Measurements from ENCODE around the gene JARID2. TPM values are rescaled to one million over a fixed set of nuclear protein-coding genes. Genes with fewer than 3 reads are reported as not detected.

Gene JARID2
- total and polyA plus RNA-seq, 9 of the 15 experiments (the other 6 are each of a cell fraction or from before 2014, with no cell fraction given): 5.0 to 29.0 (median 15.6) TPM

- TF ChIP-seq PATZ1 (CRISPR knock-in tag; IDR thresholded peaks at IDR 0.05; ENCODE audit: borderline replicate concordance): no peak
- no peak for TF ChIP-seq ZNF311 (CRISPR knock-in tag; IDR thresholded peaks at IDR 0.05)
- no peak for TF ChIP-seq BCLAF1 (IDR thresholded peaks at IDR 0.05; ENCODE audit: borderline replicate concordance in 1 of 2, control insufficient read depth in 1 of 2, low read depth in 2 of 2, low read length in 1 of 2)
- no peak for TF ChIP-seq TAF7 (tag; IDR thresholded peaks at IDR 0.05)
- no peak for TF ChIP-seq RUNX1 (IDR thresholded peaks at IDR 0.05; ENCODE audit: low read depth)
- TF ChIP-seq ZBTB5 (IDR thresholded peaks at IDR 0.05): no peak
- TF ChIP-seq, protein P1, sequence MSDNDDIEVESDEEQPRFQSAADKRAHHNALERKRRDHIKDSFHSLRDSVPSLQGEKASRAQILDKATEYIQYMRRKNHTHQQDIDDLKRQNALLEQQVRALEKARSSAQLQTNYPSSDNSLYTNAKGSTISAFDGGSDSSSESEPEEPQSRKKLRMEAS (CRISPR knock-in tag; IDR thresholded peaks at IDR 0.05): peak; percentile 78
- TF ChIP-seq PHTF2 (CRISPR knock-in tag; IDR thresholded peaks at IDR 0.05): no peak
- 0 out of 2 replicates have a peak, but pooled peaks have one; percentile 62 for TF ChIP-seq PHB (CRISPR knock-in tag; IDR thresholded peaks at IDR 0.05)
- no peak for TF ChIP-seq MAFG (tag; conservative IDR thresholded peaks at IDR 0.05)
- TF ChIP-seq ZNF197 (CRISPR knock-in tag; IDR thresholded peaks at IDR 0.05; ENCODE audit: low read depth): no peak
- TF ChIP-seq U2AF1 (optimal IDR thresholded peaks at IDR 0.05; ENCODE audit: low read depth, low read length): no peak
- TF ChIP-seq ZNF76 (CRISPR knock-in tag; IDR thresholded peaks at IDR 0.05; ENCODE audit: borderline replicate concordance): peak; percentile 88; the same call in 1 of the 2 replicates
- TF ChIP-seq SMARCA5 (IDR thresholded peaks at IDR 0.05): no peak
- 0 out of 2 replicates have a peak, but pooled peaks have one; percentile 46 for TF ChIP-seq NR2F6 (CRISPR knock-in tag; IDR thresholded peaks at IDR 0.05)
- TF ChIP-seq CAMTA2 (CRISPR knock-in tag; conservative IDR thresholded peaks at IDR 0.05): no peak
- no peak for TF ChIP-seq RFX1 (IDR thresholded peaks at IDR 0.05)
- no peak for TF ChIP-seq FOXM1 (IDR thresholded peaks at IDR 0.05; ENCODE audit: low read depth)
- TF ChIP-seq FOXM1 (CRISPR knock-in tag; IDR thresholded peaks at IDR 0.05; ENCODE audit: low read depth): no peak
- TF ChIP-seq, protein P2, sequence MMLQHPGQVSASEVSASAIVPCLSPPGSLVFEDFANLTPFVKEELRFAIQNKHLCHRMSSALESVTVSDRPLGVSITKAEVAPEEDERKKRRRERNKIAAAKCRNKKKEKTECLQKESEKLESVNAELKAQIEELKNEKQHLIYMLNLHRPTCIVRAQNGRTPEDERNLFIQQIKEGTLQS (IDR thresholded peaks at IDR 0.05): no peak
- TF ChIP-seq, protein P2 (CRISPR knock-in tag; conservative IDR thresholded peaks at IDR 0.05): 0 out of 2 replicates have a peak, but pooled peaks have one; percentile 27
These were observed 1.1 kb upstream of the JARID2 start (continued) for GRCh38 chr6:15244620-15245360.

Data from K562 (cell line).